Naive thymus-derived CD4-positive, alpha-beta T cell (primary cell): ENCODE results near the gene FER. TPM values are rescaled to one million over a fixed set of nuclear protein-coding genes. Genes with fewer than 3 reads are reported as not detected.
"Not testable (repeated sequence)": the region's sequence is repeated elsewhere in the genome, so short reads cannot be mapped to it uniquely, and the experiment has no call there.

Experiments
- ATAC-seq: fragments of 150-1000 bp; cut with Tn5 transposase; 2 replicates; pipeline ENCODE4 v1.10.0; 2021; ENCODE audit warnings: mild to moderate bottlenecking, moderate library complexity
- CTCF ChIA-PET: fragments of 350-600 bp; sonication (Branson Sonifier 250); formaldehyde crosslinking; loops from one replicate; lab custom pipeline; 2021; ENCODE audit warnings: antibody characterized with exemption; lab: Charles Lee
- POLR2A ChIA-PET: fragments of 350-600 bp; sonication (Branson Sonifier 250); formaldehyde crosslinking; loops from one replicate; lab custom pipeline; 2021; ENCODE audit warnings: antibody characterized with exemption, inconsistent platforms; lab: Charles Lee
- DNase-seq, 9 donors: peaks; one replicate each; pipeline versions ENCODE4 v3.0.0 to v3.0.0-alpha.2; 2020 to 2022; ENCODE audit warnings: mixed read lengths in 1 of 9
- H3K27ac ChIP-seq: one replicate; pipeline ENCODE4 v1.7.0; 2013; ENCODE audit warnings: mild to moderate bottlenecking, low read depth, low read length, moderate library complexity
- H3K27me3 ChIP-seq, 2 donors: one replicate each; pipeline ENCODE4 v1.7.0; 2013; ENCODE audit warnings: low read length in 2 of 2, mild to moderate bottlenecking in 2 of 2, moderate library complexity in 2 of 2; ENCODE audit not compliant: control insufficient read depth in 2 of 2, insufficient read depth in 2 of 2
- H3K36me3 ChIP-seq, 3 experiments: 1 replicate in 2 of 3; 2 replicates in 1 of 3; pipeline ENCODE4 v1.7.0; 2013; ENCODE audit warnings: low read length in 3 of 3, mild to moderate bottlenecking in 3 of 3, moderate library complexity in 1 of 3; ENCODE audit not compliant: insufficient read depth in 3 of 3, control insufficient read depth in 2 of 3
- H3K4me1 ChIP-seq, 2 donors: one replicate each; pipeline ENCODE4 v1.7.0; 2013; ENCODE audit warnings: low read length in 2 of 2, mild to moderate bottlenecking in 2 of 2, moderate library complexity in 1 of 2; ENCODE audit not compliant: control insufficient read depth in 2 of 2, insufficient read depth in 2 of 2
- H3K4me3 ChIP-seq: 2 replicates; pipeline ENCODE4 v1.7.0; 2013; ENCODE audit warnings: mild to moderate bottlenecking, low read length
- H3K9me3 ChIP-seq, 3 experiments: 1 replicate in 2 of 3; 2 replicates in 1 of 3; pipeline ENCODE4 v1.7.0; 2013; ENCODE audit warnings: low read length in 3 of 3; ENCODE audit not compliant: control insufficient read depth in 2 of 3
- H3K27ac Mint-ChIP-seq, 9 donors: one replicate each; pipeline ENCODE4 v1.8.0; 2020 to 2022; ENCODE audit warnings: mixed read lengths in 9 of 9, mild to moderate bottlenecking in 8 of 9, moderate library complexity in 5 of 9, inconsistent platforms in 2 of 9
- H3K27me3 Mint-ChIP-seq, 5 donors: one replicate each; pipeline ENCODE4 v1.8.0; 2021 to 2022; ENCODE audit warnings: mixed read lengths in 5 of 5, mild to moderate bottlenecking in 1 of 5
- H3K36me3 Mint-ChIP-seq, 5 donors: one replicate each; pipeline ENCODE4 v1.8.0; 2020 to 2022; ENCODE audit warnings: mixed read lengths in 5 of 5, mild to moderate bottlenecking in 3 of 5, inconsistent platforms in 1 of 5
- H3K4me1 Mint-ChIP-seq, 7 donors: one replicate each; pipeline ENCODE4 v1.8.0; 2020 to 2022; ENCODE audit warnings: mixed read lengths in 7 of 7, mild to moderate bottlenecking in 3 of 7, inconsistent platforms in 1 of 7
- H3K4me3 Mint-ChIP-seq, 10 donors: one replicate each; pipeline ENCODE4 v1.8.0; 2020 to 2022; ENCODE audit warnings: mild to moderate bottlenecking in 10 of 10, mixed read lengths in 10 of 10, moderate library complexity in 6 of 10, inconsistent platforms in 2 of 10
- H3K9me3 Mint-ChIP-seq, 11 donors: one replicate each; pipeline ENCODE4 v1.8.0; 2020 to 2022; ENCODE audit warnings: mixed read lengths in 11 of 11, mild to moderate bottlenecking in 4 of 11, inconsistent platforms in 1 of 11, moderate library complexity in 1 of 11
- intact Hi-C, 2 donors: fragments of 100-400 bp; cut with micrococcal nuclease; formaldehyde crosslinking; loops; one replicate each; pipeline ENCODE4 v1.15.1; 2023
- polyA plus RNA-seq, 2 donors: library from polyadenylated mRNA; unstranded; fragments of 300-500 nt; fragmentation: Illumina TruSeq; gene quantifications; one replicate each; pipeline ENCODE4 v1.2.3, GENCODE V29; 2021
- total RNA-seq, 6 experiments: library from RNA in 5 of 6; stranded (reverse) in 5 of 6; gene quantifications; 1 replicate in 5 of 6; 2 replicates in 1 of 6; pipeline ENCODE4 v1.2.3 and lab custom pipeline; 2021 to 2026

Gene FER
- total and polyA plus RNA-seq, 7 experiments from 2014 or later: 2.7 to 17.6 (median 13.8) TPM

GRCh38 chr5:108898707-108899106 lies 151.0 kb downstream of the FER start:
- no peaks in the 10 kb centered on the region for H3K9me3 Mint-ChIP-seq
- no peak overlapping the region for H3K27ac Mint-ChIP-seq
- H3K27me3 ChIP-seq: no peaks in the 10 kb centered on the region
- H3K4me1 Mint-ChIP-seq: peaks cover 0 to 6% (median 0%) of the 10 kb centered on the region in 7 donors
- H3K4me3 ChIP-seq: no peak overlapping the region
- POLR2A ChIA-PET: no interaction called here
- H3K4me3 Mint-ChIP-seq: no peak overlapping the region
- no peaks in the 10 kb centered on the region for H3K36me3 ChIP-seq
- ATAC-seq (no peak), DNase-seq (no peak)
- H3K27ac ChIP-seq: no peak overlapping the region
- H3K27me3 Mint-ChIP-seq: no peaks in the 10 kb centered on the region
- intact Hi-C loops: no loop called here
- CTCF ChIA-PET: no interaction called here
- H3K36me3 Mint-ChIP-seq: peaks cover 0 to 35% (median 21%) of the 10 kb centered on the region in 5 donors
- H3K9me3 ChIP-seq: no peaks in the 10 kb centered on the region
- no peaks in the 10 kb centered on the region for H3K4me1 ChIP-seq

- H3K36me3 ChIP-seq, DNase-seq, H3K9me3 ChIP-seq, intact Hi-C loops, H3K4me3 Mint-ChIP-seq, H3K9me3 Mint-ChIP-seq, H3K4me1 Mint-ChIP-seq, H3K4me3 ChIP-seq, H3K4me1 ChIP-seq, H3K27me3 Mint-ChIP-seq, H3K27ac ChIP-seq, H3K27me3 ChIP-seq, ATAC-seq, CTCF ChIA-PET, POLR2A ChIA-PET, H3K27ac Mint-ChIP-seq: not testable (repeated sequence)
- H3K36me3 Mint-ChIP-seq: peaks cover 0 to 32% (median 15%) of the 10 kb centered on the region in 5 donors
Observed at GRCh38 chr5:108899244-108899643, 151.5 kb downstream of the FER start.

DNA sequence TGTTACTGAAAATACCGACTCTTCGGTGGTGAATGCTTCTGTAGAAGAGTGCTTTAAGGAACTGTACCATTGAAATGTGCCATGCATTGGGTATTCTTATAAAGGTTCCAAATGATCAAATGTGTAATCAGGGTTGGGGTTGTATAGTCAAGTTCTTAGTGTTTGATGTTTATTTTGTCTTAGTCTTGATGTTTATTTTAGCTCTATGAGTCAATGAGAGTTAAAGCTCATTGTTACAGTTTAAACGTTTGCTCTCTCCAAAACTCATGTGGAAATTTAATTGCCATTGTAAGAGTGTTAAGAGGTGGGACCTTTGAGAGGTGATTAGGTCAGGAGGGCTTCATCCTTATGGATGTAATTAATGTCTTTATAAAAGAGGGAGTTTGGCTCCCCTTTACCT lies 153.0 kb downstream of the FER start:
- CTCF ChIA-PET: no interaction called here
- Mint-ChIP-seq H3K4me3 (no peak overlapping the region), H3K36me3 (peaks cover 0 to 24% (median 8%) of the 10 kb centered on the region in 5 donors), H3K27me3 (no peaks in the 10 kb centered on the region), H3K27ac (no peak overlapping the region), H3K9me3 (no peaks in the 10 kb centered on the region), H3K4me1 (peaks cover 0 to 6% (median 0%) of the 10 kb centered on the region in 7 donors)
- Histone ChIP-seq H3K4me1 (no peaks in the 10 kb centered on the region), H3K4me3 (no peak overlapping the region), H3K27ac (no peak overlapping the region), H3K9me3 (no peaks in the 10 kb centered on the region), H3K36me3 (no peaks in the 10 kb centered on the region), H3K27me3 (no peaks in the 10 kb centered on the region)
- intact Hi-C loops: loop anchor here in 1 of 2 donors (5.0 kb wide), 1 partner anchor 47 kb away; no protein-coding TSS in a partner anchor
- ATAC-seq (no peak), DNase-seq (no peak)
- POLR2A ChIA-PET: no interaction called here

DNA sequence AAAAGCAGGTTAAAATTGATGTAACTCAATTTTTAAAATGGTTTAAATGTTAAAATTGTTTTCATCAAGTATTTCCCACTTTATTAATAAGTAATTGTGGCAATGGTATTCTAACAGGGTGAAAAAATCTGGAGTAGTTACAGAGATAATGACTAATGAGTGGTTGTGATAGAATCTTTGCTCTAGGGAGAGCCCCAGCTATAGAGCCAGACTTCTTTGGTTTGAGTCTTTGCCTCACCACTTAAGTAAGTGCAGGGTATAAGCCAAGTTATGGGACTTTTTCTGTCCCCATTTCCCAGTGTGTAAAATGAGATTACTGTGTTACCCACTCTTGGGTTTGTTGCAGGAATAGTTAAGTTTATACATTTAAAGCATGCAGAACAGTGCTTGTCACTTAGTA lies 158.1 kb downstream of the FER start:
- Mint-ChIP-seq H3K9me3 (peaks cover 0 to 5% (median 0%) of the 10 kb centered on the region in 11 donors), H3K36me3 (peaks cover 0 to 16% (median 8%) of the 10 kb centered on the region in 5 donors), H3K4me3 (no peak overlapping the region), H3K4me1 (no peaks in the 10 kb centered on the region), H3K27ac (no peak overlapping the region), H3K27me3 (no peaks in the 10 kb centered on the region)
- no peaks in the 10 kb centered on the region for H3K36me3 ChIP-seq
- no peak overlapping the region for H3K4me3 ChIP-seq
- no peak overlapping the region for H3K27ac ChIP-seq
- H3K9me3 ChIP-seq: peaks cover 0 to 4% (median 0%) of the 10 kb centered on the region in 3 experiments
- ChIA-PET CTCF (interaction anchor here (0.6 kb wide), 1 partner anchor 567 kb away, joined by 3 read pairs; no protein-coding TSS in a partner anchor), POLR2A (no interaction called here)
- ATAC-seq (no peak), DNase-seq (no peak)
- intact Hi-C loops: no loop called here
- no peaks in the 10 kb centered on the region for H3K4me1 ChIP-seq
- no peaks in the 10 kb centered on the region for H3K27me3 ChIP-seq

DNA sequence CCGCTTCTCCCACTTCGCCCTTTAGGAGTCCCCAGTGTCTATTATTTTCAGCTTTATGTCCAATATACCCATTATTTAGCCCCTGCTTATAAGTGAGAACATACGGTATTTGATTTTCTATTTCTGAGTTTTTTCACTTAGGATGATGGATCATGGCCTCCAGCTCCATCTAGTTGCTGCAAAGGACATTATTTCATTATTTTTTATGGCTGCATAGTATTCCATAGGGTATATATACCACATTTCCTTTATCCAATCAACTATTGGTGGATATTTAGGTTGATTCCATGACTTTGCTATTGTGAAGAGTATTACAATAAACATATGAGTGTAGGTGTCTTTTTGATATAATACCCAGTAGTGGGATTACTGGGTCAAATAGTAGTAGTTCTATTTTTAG lies 162.9 kb downstream of the FER start:
- ChIA-PET POLR2A (no interaction called here), CTCF (no interaction called here)
- Histone ChIP-seq H3K36me3 (no peaks in the 10 kb centered on the region), H3K4me1 (no peaks in the 10 kb centered on the region), H3K9me3 (peaks cover 0 to 4% (median 0%) of the 10 kb centered on the region in 3 experiments), H3K4me3 (no peak overlapping the region), H3K27me3 (no peaks in the 10 kb centered on the region), H3K27ac (no peak overlapping the region)
- Mint-ChIP-seq H3K27me3 (no peaks in the 10 kb centered on the region), H3K4me3 (no peak overlapping the region), H3K9me3 (peaks cover 0 to 10% (median 2%) of the 10 kb centered on the region in 11 donors), H3K4me1 (no peaks in the 10 kb centered on the region), H3K27ac (no peak overlapping the region), H3K36me3 (peaks cover 0 to 28% (median 19%) of the 10 kb centered on the region in 5 donors)
- intact Hi-C loops: loop anchor here in 1 of 2 donors (10.0 kb wide), 1 partner anchor 1714 kb away; no protein-coding TSS in a partner anchor
- no peak for DNase-seq
- no peak for ATAC-seq

GRCh38 chr5:108911055-108911454 lies 163.4 kb downstream of the FER start:
- intact Hi-C loops: loop anchor here in 1 of 2 donors (10.0 kb wide), 1 partner anchor 1714 kb away; no protein-coding TSS in a partner anchor
- CTCF ChIA-PET: no interaction called here
- Histone ChIP-seq H3K27ac (no peak overlapping the region), H3K27me3 (no peaks in the 10 kb centered on the region), H3K4me3 (no peak overlapping the region), H3K36me3 (no peaks in the 10 kb centered on the region), H3K9me3 (peaks cover 0 to 4% (median 0%) of the 10 kb centered on the region in 3 experiments), H3K4me1 (no peaks in the 10 kb centered on the region)
- DNase-seq: no peak
- no peaks in the 10 kb centered on the region for H3K27me3 Mint-ChIP-seq
- H3K4me3 Mint-ChIP-seq: no peak overlapping the region
- no peaks in the 10 kb centered on the region for H3K4me1 Mint-ChIP-seq
- peaks cover 0 to 10% (median 2%) of the 10 kb centered on the region in 11 donors for H3K9me3 Mint-ChIP-seq
- peaks cover 0 to 30% (median 19%) of the 10 kb centered on the region in 5 donors for H3K36me3 Mint-ChIP-seq
- no peak overlapping the region for H3K27ac Mint-ChIP-seq
- POLR2A ChIA-PET: no interaction called here
- ATAC-seq: no peak

- ATAC-seq: no peak
- Mint-ChIP-seq H3K4me1 (no peaks in the 10 kb centered on the region), H3K27ac (no peak overlapping the region), H3K27me3 (no peaks in the 10 kb centered on the region), H3K36me3 (peaks cover 0 to 8% (median 3%) of the 10 kb centered on the region in 5 donors), H3K9me3 (peaks cover 0 to 2% (median 0%) of the 10 kb centered on the region in 11 donors), H3K4me3 (no peak overlapping the region)
- Histone ChIP-seq H3K4me1 (no peaks in the 10 kb centered on the region), H3K27ac (no peak overlapping the region), H3K9me3 (no peaks in the 10 kb centered on the region), H3K27me3 (no peaks in the 10 kb centered on the region), H3K36me3 (no peaks in the 10 kb centered on the region), H3K4me3 (no peak overlapping the region)
- ChIA-PET CTCF (no interaction called here), POLR2A (no interaction called here)
- intact Hi-C loops: loop anchor here in 1 of 2 donors (10.0 kb wide), 1 partner anchor 1707 kb away; no protein-coding TSS in a partner anchor
- no peak for DNase-seq
Observed at GRCh38 chr5:108917596-108917995, 169.9 kb downstream of the FER start.
